GM12865 (cell line): ENCODE measurements around the gene RAB13.
"Not testable (repeated sequence)": the region's sequence is repeated elsewhere in the genome, so short reads cannot be mapped to it uniquely, and the experiment has no call there.

Experiments used
- DNase-seq: peaks from one replicate; pipeline ENCODE4 v3.0.0; 2010; ENCODE audit warnings: low read depth
- H3K4me3 ChIP-seq: 2 replicates; pipeline ENCODE4 v1.5.1; 2011; ENCODE audit warnings: mild to moderate bottlenecking, low read depth, low read length, control low read depth
- TF ChIP-seq, protein P1 (sequence below): IDR thresholded peaks from 2 replicates; pipeline ENCODE4 v1.5.1; 2011; ENCODE audit warnings: low read length, control low read depth, low read depth, inconsistent platforms; ENCODE audit not compliant: insufficient read depth; ENCODE audit errors: missing control alignments

Gene RAB13

DNA sequence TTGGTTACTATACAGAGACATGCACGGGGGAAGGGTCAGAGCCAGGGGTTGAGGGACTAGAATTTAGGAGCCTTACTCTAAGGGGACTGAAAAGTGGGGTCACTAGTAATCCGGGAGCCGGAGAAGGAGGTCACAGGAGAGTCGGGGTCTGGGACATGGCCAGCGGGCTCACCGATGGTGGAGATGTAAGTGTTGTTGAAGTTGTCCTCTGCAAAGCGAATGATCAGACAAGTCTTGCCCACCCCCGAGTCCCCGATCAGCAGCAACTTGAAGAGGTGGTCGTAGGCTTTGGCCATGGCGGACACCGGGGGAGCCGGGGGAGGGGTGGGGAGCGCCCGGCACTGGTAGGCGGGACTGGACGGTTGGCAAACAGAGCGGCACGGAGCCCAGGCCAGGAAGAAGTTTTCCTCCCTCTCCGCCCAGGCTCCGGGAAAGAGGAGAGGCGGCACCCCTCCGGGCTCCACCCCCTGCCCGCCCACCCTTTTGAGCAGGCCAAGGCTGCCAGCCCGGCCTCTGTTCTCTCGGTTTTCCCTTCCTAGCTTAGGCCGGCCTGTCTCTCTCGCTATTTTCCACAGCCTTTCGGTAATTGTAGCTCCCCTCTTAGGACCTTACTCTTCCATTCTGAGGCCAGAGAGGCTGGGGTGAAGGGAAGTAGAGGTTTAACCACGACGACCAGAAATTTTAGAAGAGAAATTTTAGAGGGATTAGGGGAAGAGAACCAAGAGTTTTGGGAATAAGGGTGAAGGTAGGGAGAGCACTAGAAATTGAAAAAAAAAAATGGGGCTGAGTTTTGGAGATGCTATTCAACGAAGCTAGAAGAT, at the start of gene RAB13:
Gene RAB13 (minus strand): TSS at position 399 of the 821 bp plus-strand sequence. CDS start 103 bp downstream, at position 296.
- TF ChIP-seq, protein P1, sequence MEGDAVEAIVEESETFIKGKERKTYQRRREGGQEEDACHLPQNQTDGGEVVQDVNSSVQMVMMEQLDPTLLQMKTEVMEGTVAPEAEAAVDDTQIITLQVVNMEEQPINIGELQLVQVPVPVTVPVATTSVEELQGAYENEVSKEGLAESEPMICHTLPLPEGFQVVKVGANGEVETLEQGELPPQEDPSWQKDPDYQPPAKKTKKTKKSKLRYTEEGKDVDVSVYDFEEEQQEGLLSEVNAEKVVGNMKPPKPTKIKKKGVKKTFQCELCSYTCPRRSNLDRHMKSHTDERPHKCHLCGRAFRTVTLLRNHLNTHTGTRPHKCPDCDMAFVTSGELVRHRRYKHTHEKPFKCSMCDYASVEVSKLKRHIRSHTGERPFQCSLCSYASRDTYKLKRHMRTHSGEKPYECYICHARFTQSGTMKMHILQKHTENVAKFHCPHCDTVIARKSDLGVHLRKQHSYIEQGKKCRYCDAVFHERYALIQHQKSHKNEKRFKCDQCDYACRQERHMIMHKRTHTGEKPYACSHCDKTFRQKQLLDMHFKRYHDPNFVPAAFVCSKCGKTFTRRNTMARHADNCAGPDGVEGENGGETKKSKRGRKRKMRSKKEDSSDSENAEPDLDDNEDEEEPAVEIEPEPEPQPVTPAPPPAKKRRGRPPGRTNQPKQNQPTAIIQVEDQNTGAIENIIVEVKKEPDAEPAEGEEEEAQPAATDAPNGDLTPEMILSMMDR: no peak
- H3K4me3 ChIP-seq: peak within 1 kb of the TSS; percentile 52
- peak; percentile 48 for DNase-seq

DNA sequence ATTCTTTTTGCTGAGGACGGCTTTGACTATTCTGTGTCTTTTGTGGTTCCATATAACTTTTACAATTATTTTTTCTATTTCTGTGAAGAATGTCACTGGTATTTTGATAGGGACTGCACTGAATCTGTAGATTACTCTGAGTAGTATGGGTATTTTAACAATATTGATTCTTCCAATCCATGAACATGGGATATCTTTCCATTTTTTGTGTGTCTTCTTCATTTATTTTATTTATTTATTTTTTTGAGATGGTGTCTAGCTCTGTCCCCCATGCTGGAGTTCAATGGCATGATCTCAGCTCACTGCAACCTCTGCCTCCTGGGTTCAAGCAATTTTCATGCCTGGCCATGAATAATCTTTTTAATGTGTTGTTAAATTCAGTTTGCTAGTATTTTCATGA, 47.6 kb upstream of the RAB13 start:
- not testable (repeated sequence) for DNase-seq, H3K4me3 ChIP-seq

DNA sequence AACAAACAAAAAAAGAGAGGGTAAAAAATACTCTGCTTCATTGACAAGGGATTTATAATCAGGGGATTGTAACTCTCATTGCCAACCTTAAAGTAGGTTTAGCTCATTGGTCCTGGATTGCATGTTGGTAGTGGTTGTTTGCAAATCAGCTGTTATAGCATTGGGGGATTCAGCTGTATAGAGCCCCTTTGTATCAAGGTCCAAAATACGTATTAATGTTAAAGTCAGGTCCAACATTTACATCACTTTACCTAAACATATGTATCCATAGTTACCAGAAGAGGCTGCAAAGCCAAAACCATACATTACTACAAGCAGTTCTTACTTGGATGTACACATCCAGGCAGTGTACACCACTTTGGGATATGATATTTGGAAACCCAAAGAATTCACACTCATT, 33.8 kb upstream of the RAB13 start:
- no peak for DNase-seq
- H3K4me3 ChIP-seq: no peak overlapping the region
- TF ChIP-seq, protein P1: no peak

DNA sequence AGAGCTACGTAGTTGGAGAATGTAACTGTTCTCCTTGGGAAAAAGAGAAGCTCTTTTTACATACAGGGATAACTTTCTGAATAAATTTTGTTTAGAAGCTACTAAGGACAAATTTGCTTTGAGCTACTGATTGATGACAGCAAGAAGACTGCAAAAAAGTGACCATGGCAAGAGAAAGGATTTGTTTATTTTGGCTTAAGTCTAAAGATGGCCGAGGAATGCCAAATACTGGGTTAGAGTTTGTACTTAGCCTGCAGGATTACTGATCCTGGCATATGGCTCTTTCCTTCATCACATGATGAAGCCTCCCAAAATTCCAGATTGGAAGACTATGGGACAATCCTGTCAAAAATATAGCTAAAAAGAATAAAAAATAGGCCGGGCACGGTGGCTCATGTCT, 33.1 kb upstream of the RAB13 start:
- DNase-seq: no peak

DNA sequence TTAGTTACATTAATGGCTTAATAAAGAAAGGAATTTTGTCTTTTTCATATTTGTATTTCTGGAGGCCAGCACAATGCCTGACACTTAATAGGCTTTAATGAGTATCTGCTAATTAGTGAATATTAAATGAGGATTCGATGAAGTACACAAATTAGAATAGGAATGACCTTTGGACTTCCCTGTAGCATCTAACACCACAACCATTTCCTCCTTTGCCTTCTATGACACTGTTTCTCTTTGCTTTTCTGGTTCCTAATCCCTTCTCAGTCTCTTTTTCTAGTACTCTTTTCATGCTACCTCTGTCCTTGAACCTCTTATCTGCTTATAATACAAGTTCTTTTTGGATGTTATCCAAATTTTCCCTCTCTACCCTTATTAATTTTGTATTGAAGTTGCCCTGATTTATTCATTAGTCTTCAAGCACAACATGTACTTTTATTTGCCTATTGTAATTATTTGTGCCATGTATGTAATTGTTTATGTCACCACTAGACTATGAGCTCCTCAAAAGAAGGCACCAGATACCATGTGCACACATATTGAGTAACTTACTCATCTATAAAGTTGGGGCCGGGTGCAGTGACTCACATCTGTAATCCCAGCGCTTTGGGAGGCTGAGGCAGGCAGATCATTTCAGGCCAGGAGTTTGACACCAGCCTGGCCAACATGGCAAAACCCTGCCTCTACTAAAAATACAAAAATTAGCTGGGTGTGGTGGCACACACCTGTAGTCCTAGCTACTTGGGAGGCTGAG, 28.2 kb upstream of the RAB13 start:
- DNase-seq: no peak
- TF ChIP-seq, protein P1: no peak
- no peak overlapping the region for H3K4me3 ChIP-seq

More for the DNA sequence above, 33.1 kb upstream of the RAB13 start:
- H3K4me3 ChIP-seq: no peak overlapping the region
- TF ChIP-seq, protein P1: no peak

DNA sequence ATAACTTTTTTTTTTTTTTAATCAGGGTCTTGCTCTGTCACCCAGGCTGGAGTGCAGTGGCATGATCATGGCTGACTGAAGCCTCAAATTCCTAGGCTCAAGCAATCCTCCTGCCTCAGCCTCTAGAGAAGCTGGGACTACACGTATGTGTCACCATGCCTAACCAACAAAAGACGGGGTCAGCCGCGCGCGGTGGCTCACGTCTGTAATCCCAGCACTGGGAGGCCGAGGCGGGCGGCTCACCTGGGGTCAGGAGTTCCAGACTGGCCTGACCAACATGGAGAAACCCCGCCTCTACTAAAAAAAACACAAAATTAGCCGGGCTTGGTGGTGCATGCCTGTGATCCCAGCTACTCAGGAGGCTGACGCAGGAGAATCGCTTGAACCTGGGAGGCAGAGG, 26.4 kb upstream of the RAB13 start:
- H3K4me3 ChIP-seq, DNase-seq: not testable (repeated sequence)

DNA sequence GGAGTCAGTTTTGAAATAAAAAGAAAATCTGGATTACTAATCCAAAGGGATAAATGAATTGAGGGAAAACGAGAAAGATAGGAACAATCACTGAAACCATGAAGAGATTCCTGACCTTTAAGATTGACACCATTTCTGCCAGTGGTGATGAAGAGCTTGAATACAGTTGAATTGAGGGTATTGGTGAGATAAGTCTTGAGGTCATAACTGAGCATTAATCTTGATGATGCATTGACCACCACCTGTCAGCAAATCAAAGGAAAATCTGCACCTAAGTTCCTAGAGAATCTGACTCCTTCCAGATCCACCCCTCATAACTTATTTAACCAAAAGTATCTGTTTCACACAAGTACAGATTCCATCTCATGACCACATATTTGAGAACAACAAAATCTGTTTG, 26.0 kb upstream of the RAB13 start:
- no peak for DNase-seq
- no peak overlapping the region for H3K4me3 ChIP-seq
- TF ChIP-seq, protein P1: no peak

DNA sequence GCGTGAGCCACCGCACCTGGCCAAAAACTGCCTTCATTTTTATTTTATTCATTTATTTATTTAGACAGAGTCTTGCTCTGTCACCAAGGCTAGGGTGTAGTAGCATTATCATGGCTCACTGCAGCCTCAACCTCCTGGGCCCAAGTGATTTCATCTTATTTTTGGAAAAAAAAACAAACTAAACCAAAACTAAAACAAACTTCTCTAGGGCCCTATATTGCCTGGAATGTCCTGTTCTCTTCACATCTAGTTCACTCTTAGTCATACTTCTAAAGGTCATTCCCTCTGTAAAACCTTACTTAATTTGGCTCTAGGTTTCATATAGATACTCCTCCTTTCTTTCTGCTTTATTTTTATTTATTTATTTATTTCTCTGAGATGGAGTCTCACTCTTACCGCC, 20.0 kb upstream of the RAB13 start:
- no peak for DNase-seq

More for the DNA sequence above, 20.0 kb upstream of the RAB13 start:
- TF ChIP-seq, protein P1: no peak
- H3K4me3 ChIP-seq: no peak overlapping the region
